Testis (tissue), 2 donors: ENCODE data around the gene TMED3.

Source experiments
- CTCF ChIP-seq, 3 experiments: fragments of 450-650 bp in 2 of 3; fragments of 200-600 bp in 1 of 3; sonication (generic) in 1 of 3; IDR thresholded peaks; one replicate each; pipeline ENCODE4 v1.5.1; 2016 to 2019; ENCODE audit warnings: antibody characterized with exemption in 3 of 3, mild to moderate bottlenecking in 2 of 3, moderate library complexity in 1 of 3
- POLR2A ChIP-seq: fragments of 450-650 bp; IDR thresholded peaks from one replicate; pipeline ENCODE4 v1.6.1; 2017; ENCODE audit warnings: antibody characterized with exemption, mild to moderate bottlenecking, moderate library complexity

GRCh38 chr15:79365765-79366164, 54.9 kb downstream of the TMED3 start:
- TF ChIP-seq CTCF (IDR thresholded peaks at IDR 0.05) (no peak), POLR2A (no peak)
